Fibroblast of lung (primary cell): ENCODE data around the gene INPP4A. TPM values are rescaled to one million over a fixed set of nuclear protein-coding genes. Genes with fewer than 3 reads are reported as not detected.

Experiments used
- DNase-seq, 2 donors: peaks; one replicate each; pipeline versions ENCODE4 v3.0.0 to v3.0.0-alpha.2; 2010; ENCODE audit warnings: low read depth in 2 of 2
- H2AFZ ChIP-seq: 2 replicates; pipeline ENCODE4 v1.5.1; 2012; ENCODE audit warnings: low read length, control low read depth, inconsistent platforms
- H3K27ac ChIP-seq: 2 replicates; pipeline ENCODE4 v1.5.1; 2011; ENCODE audit warnings: low read length, control low read depth; ENCODE audit not compliant: insufficient read depth
- H3K27me3 ChIP-seq: 2 replicates; pipeline ENCODE4 v1.5.1; 2011; ENCODE audit warnings: mild to moderate bottlenecking, low read length; ENCODE audit not compliant: control insufficient read depth, insufficient read depth
- H3K36me3 ChIP-seq: 2 replicates; pipeline ENCODE4 v1.5.1; 2011; ENCODE audit warnings: low read length; ENCODE audit not compliant: control insufficient read depth, insufficient read depth
- H3K4me1 ChIP-seq: 2 replicates; pipeline ENCODE4 v1.5.1; 2011; ENCODE audit warnings: low read length; ENCODE audit not compliant: control insufficient read depth, insufficient read depth; ENCODE audit errors: extremely low read depth
- H3K4me2 ChIP-seq: 2 replicates; pipeline ENCODE4 v1.5.1; 2011; ENCODE audit warnings: low read length, control low read depth; ENCODE audit not compliant: insufficient read depth; ENCODE audit errors: extremely low read depth
- H3K4me3 ChIP-seq, 4 experiments: fragments of 200-600 bp in 1 of 4; sonication (generic) in 1 of 4; replicated peaks in 1 of 4; 2 replicates each; pipeline ENCODE4 v1.5.1; 2011 to 2016; ENCODE audit warnings: low read length in 4 of 4, low read depth in 3 of 4, mild to moderate bottlenecking in 3 of 4, control low read depth in 2 of 4, inconsistent platforms in 1 of 4, mixed read lengths in 1 of 4; ENCODE audit not compliant: insufficient read depth in 1 of 4; ENCODE audit errors: control extremely low read depth in 1 of 4
- H3K79me2 ChIP-seq: 2 replicates; pipeline ENCODE4 v1.5.1; 2012; ENCODE audit warnings: mild to moderate bottlenecking, low read length, inconsistent platforms; ENCODE audit not compliant: control insufficient read depth, insufficient read depth
- H3K9ac ChIP-seq: 2 replicates; pipeline ENCODE4 v1.5.1; 2011; ENCODE audit warnings: mild to moderate bottlenecking, low read length, control low read depth; ENCODE audit not compliant: insufficient read depth
- H3K9me3 ChIP-seq: 2 replicates; pipeline ENCODE4 v1.5.1; 2012; ENCODE audit warnings: low read depth, low read length; ENCODE audit not compliant: control insufficient read depth, insufficient read depth
- H4K20me1 ChIP-seq: 2 replicates; pipeline ENCODE4 v1.5.1; 2011; ENCODE audit warnings: low read length; ENCODE audit not compliant: control insufficient read depth, insufficient read depth; ENCODE audit errors: extremely low read depth
- EZH2 ChIP-seq: IDR thresholded peaks from 2 replicates; pipeline ENCODE4 v1.5.1; 2012; ENCODE audit warnings: low read length, control low read depth, mild to moderate bottlenecking; ENCODE audit errors: missing control alignments
- polyA plus RNA-seq, 2 donors: library from polyadenylated mRNA; depleted of rRNA in 1 of 2; stranded (reverse) in 1 of 2; unstranded in 1 of 2; fragments of >200 nt; gene quantifications; 2 replicates each; pipeline ENCODE4 v1.2.1, GENCODE V29; 2011 to 2012; ENCODE audit warnings: missing spikeins in 1 of 2
- total RNA-seq: library from RNA; depleted of rRNA; stranded (reverse); fragments of >200 nt; gene quantifications from 2 replicates; pipeline ENCODE4 v1.2.1, GENCODE V29; 2014
- TF ChIP-seq, protein P1 (sequence below), 2 donors: IDR thresholded peaks in 1 of 2; conservative IDR thresholded peaks in 1 of 2; 1 replicate in 1 of 2; 2 replicates in 1 of 2; pipeline ENCODE4 v1.5.1; 2011 to 2012; ENCODE audit warnings: low read length in 2 of 2, control low read depth in 1 of 2, inconsistent platforms in 1 of 2, low read depth in 1 of 2, mild to moderate bottlenecking in 1 of 2

The INPP4A gene
- total and polyA plus RNA-seq, 2 donors (not counting 1 experiment from before 2014, with no cell fraction given) = 10.2 to 26.1 TPM

DNA sequence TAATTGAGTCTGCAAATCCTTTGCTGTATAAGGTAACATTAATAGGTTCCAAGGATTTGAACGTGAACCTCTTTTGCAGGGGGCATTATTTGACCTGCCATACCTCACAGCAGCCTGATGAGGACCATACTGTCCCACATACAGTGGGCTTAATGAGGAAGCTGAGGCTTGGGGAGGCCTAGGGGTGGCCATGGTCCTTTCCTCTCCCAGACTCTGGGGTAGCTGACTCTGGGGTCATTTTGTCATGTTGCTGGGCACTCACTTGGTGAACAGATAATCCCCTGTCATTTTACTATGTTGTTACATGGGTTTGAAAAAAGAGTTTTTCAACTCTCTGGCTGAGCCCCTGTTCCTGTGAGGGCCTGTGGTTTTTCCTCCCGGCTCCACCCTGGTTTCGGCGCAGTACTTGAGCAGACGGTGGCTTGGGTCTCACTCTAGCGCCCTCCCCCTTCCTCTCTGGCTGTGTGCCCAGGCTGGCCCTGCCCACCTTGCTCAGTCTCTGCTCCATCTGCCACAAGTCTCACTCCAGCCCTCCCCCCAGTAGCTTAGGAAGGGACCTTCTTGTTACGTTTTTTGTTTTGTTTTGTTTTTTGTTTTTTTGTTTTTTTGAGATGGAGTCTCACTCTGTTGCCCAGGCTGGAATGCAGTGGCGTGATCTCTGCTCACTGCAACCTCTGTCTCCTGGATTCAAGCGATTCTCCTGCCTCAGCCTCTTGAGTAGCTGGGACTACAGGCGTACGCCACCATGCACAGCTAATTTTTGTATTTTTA is 21.0 kb downstream of the INPP4A start:
- DNase-seq = peak; percentile 71 to 78
- H3K27me3 ChIP-seq = no peaks in the 10 kb centered on the region
- no peak for TF ChIP-seq EZH2
- TF ChIP-seq, protein P1, sequence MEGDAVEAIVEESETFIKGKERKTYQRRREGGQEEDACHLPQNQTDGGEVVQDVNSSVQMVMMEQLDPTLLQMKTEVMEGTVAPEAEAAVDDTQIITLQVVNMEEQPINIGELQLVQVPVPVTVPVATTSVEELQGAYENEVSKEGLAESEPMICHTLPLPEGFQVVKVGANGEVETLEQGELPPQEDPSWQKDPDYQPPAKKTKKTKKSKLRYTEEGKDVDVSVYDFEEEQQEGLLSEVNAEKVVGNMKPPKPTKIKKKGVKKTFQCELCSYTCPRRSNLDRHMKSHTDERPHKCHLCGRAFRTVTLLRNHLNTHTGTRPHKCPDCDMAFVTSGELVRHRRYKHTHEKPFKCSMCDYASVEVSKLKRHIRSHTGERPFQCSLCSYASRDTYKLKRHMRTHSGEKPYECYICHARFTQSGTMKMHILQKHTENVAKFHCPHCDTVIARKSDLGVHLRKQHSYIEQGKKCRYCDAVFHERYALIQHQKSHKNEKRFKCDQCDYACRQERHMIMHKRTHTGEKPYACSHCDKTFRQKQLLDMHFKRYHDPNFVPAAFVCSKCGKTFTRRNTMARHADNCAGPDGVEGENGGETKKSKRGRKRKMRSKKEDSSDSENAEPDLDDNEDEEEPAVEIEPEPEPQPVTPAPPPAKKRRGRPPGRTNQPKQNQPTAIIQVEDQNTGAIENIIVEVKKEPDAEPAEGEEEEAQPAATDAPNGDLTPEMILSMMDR (conservative IDR thresholded peaks at IDR 0.05 in 1 of 2, IDR thresholded peaks at IDR 0.05 in 1 of 2; ENCODE audit: low read depth in 1 of 2, low read length in 2 of 2) = no peak
- H3K4me2 ChIP-seq = peak overlapping the region; percentile 44
- no peaks in the 10 kb centered on the region for H3K36me3 ChIP-seq
- no peaks in the 10 kb centered on the region for H3K9me3 ChIP-seq
- no peak overlapping the region for H2AFZ ChIP-seq
- H3K4me1 ChIP-seq = peaks cover 2% of the 10 kb centered on the region
- no peak overlapping the region for H3K9ac ChIP-seq
- no peak overlapping the region for H3K27ac ChIP-seq
- no peak overlapping the region for H3K4me3 ChIP-seq
- no peaks in the 10 kb centered on the region for H4K20me1 ChIP-seq
- H3K79me2 ChIP-seq = no peaks in the 10 kb centered on the region

GRCh38 chr2:98467082-98467536 is 22.5 kb downstream of the INPP4A start:
- Histone ChIP-seq H3K4me2 (no peak overlapping the region), H3K4me3 (no peak overlapping the region), H3K79me2 (no peaks in the 10 kb centered on the region), H3K9ac (no peak overlapping the region), H3K27me3 (no peaks in the 10 kb centered on the region), H3K4me1 (peaks cover 2% of the 10 kb centered on the region), H3K36me3 (no peaks in the 10 kb centered on the region), H3K27ac (no peak overlapping the region), H3K9me3 (no peaks in the 10 kb centered on the region), H4K20me1 (no peaks in the 10 kb centered on the region), H2AFZ (no peak overlapping the region)
- TF ChIP-seq, protein P1 (conservative IDR thresholded peaks at IDR 0.05 in 1 of 2, IDR thresholded peaks at IDR 0.05 in 1 of 2; ENCODE audit: low read depth in 1 of 2, low read length in 2 of 2) = no peak
- TF ChIP-seq EZH2 = no peak
- no peak for DNase-seq

DNA sequence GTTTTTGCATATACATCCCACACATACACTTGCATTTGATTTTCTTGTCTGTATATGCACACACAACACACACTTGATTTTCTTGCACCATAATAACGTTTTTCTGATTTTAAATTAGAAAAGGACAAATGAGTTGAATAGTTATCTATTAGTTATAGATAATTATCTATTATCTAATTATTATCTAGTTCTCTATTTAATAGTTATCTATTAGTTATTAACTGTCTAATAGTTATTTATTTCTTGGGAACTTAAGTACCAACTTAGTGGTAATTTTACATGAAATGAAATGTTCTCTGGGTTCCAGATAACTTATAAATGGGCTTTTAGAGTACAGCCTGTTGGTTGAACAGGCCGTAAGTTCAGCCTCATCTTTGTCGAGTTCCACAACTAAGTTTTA is 23.0 kb downstream of the INPP4A start:
- Histone ChIP-seq H3K9me3 (no peaks in the 10 kb centered on the region), H3K27me3 (no peaks in the 10 kb centered on the region), H3K4me2 (no peak overlapping the region), H3K4me3 (no peak overlapping the region), H3K79me2 (no peaks in the 10 kb centered on the region), H3K27ac (no peak overlapping the region), H4K20me1 (no peaks in the 10 kb centered on the region), H3K36me3 (no peaks in the 10 kb centered on the region), H3K4me1 (peaks cover 2% of the 10 kb centered on the region), H2AFZ (no peak overlapping the region), H3K9ac (no peak overlapping the region)
- DNase-seq = no peak
- TF ChIP-seq, protein P1 (conservative IDR thresholded peaks at IDR 0.05 in 1 of 2, IDR thresholded peaks at IDR 0.05 in 1 of 2; ENCODE audit: low read depth in 1 of 2, low read length in 2 of 2) = no peak
- no peak for TF ChIP-seq EZH2
